ENCODE results near the gene HS6ST1.

- TF ChIP-seq POLR2A (IDR thresholded peaks at IDR 0.05; ENCODE audit: low read depth, low read length) (no peak), POLR2AphosphoS5 (IDR thresholded peaks at IDR 0.05; ENCODE audit: low read depth, low read length) (no peak), TAF1 (IDR thresholded peaks at IDR 0.05; ENCODE audit: borderline replicate concordance, low read depth, low read length) (no peak)
Measured at GRCh38 chr2:128261245-128262128, 57.2 kb downstream of the HS6ST1 start.
